Hypothalamus (tissue), 51 donors: ENCODE data around the gene FOXN3.

Experiments used
- DNase-seq, 51 donors: peaks; one replicate each; lab custom pipeline; 2025; lab: John Stamatoyannopoulos, UW

The FOXN3 gene

DNA sequence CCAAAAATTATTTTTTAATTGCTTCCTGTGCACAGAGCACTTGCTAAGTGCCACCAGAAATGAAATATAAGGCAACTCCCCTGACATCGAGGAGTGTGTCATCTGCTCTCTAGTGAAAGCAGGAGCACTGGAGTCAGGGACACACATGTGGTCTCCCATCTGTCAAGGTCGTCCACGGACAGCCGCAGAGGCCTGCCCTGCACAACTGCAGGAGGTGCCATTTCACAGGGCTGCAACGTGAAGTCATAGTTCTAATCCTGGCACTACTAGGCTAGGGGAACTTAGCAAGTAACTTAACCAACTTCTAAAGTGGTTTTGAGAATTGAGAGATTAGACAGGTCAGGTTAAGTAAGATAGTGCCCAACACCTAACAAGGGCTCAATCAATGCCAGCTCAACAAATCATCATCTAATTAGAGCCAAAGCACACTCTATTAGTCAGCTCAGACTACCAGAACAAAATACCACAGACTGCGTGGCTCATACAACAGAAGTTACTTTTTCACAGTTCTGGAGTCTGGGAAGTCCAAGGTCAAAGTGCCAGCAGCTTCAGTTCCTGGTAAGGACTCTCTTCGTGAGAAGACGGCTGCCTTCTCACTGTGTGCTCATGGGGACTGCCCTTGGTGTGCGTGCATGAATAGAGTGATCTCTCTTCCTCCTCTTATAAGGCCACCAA, 30.7 kb downstream of the FOXN3 start:
- DNase-seq = no peak

- DNase-seq = no peak
Observed at GRCh38 chr14:89384636-89385035, 32.4 kb downstream of the FOXN3 start.

GRCh38 chr14:89384023-89384422, 33.0 kb downstream of the FOXN3 start:
- DNase-seq = no peak

GRCh38 chr14:89382901-89383845, 33.9 kb downstream of the FOXN3 start:
- no peak for DNase-seq

- no peak for DNase-seq
Observed at GRCh38 chr14:89382487-89382886, 34.5 kb downstream of the FOXN3 start.

DNA sequence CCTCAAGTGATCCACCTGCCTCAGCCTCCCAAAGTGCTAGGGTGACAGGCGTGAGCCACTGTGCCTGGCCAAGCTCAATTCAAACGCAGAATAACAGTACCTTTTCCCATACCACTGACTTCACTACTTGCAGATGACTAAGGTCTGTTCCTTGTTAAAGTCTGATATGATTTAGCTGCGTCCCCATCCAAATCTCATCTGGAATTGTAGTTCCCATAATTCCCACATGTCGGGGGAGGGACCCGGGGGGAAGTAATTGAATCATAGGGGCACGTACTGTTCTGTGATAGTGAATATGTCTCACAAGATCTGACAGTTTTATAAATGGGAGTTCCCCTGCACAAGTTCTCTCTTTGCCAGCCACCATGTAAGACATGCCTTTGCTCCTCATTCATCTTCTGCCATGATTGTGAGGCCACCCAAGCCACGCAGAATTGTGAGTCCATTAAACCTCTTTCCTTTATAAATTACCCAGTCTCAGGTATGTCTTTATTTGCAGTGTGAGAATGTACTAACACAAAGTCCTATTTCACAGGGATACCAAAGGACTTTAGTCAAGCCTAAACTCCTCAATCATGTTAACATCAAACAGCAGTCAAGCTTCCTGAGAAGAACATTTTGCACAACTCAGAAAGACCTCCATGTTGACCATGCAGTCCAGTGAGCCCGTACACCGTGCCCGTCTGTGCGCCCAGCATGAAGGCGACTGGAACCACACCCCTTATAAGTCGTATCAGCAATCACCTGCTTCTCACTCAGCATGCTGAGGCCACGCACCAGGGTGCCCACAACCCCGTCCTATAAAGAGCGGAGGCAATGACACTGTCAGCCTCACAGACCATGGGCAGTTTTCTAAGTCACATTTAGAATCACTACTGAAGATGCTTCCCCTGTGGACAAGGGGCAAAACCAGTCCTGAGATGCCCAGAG, 36.9 kb downstream of the FOXN3 start:
- DNase-seq = no peak

DNA sequence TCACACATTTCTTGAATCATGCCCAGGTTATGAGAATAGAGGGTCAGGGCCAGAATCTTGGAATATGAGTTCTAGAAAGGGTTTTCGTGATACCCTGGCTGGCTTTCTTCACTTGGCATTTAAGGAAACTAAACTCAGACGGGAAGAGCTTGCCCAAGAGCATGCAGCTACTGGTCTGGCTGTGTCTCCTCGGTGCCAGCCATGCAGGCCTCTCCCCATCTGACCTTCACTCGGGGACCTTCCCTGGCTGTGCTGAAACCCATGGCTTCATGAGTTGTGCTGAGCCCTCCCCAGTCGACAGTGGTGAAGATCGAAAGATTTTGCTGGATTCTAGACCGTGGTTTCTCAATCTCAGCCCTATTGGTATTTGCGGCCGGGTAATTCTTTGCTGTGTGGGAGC, 38.0 kb downstream of the FOXN3 start:
- no peak for DNase-seq

- peak in 1 of 51 donors; percentile 30 for DNase-seq
Observed at GRCh38 chr14:89378119-89378518, 38.9 kb downstream of the FOXN3 start.

DNA sequence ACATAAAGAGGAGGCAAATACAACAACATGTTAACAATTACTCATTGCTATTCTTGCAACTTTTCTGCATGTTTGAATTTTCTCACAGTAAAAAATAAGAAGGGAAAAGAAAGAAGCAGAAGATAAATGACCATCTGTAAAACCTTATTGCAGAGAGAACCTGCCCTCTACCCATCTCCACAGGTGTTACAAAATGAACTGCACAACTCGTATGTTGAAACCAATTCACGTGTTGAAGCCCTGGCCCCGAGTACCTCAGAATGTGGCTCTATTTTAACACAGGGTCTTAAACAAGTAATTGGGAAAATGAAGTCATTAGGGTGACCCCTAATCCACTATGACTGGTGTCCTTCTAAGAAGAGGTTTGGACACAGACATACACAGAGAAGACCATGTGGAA, 39.5 kb downstream of the FOXN3 start:
- no peak for DNase-seq

DNA sequence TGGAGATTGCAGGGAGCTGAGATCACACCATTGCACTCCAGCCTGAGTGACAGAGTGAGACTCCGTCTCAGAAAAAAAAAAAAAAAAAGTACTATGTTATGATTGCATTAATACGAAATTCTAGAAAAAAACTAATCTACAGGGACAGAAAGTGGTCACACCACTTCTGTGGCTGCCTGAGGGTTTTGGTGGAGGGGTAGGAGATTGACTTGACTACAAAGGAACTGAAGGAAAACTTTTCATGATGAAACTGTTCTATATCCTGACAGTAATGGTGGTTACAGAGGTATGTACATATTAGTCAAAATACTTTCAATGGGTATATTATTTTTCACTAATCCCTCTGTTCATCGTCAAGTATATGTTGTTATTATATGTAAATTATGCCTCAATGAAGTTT, 42.1 kb downstream of the FOXN3 start:
- DNase-seq = no peak

DNA sequence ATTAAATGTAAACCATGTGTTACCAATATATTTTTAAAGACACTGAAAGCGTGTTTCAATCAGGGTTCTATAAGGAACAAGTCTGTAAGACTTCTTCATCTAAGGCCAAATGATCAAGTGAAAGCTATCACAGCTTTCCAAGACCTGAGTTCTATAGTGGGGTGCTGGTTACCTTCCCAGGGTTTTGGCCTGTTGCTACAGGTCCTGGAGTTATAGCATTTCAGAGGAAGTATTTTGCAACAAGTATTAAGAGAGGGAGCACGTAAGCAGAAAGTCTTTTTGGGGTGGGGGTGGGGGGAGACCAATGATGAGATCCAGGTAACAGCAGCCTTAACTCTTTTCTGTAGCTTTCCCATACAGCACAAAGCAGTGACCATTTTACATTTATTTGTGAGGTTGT, 43.8 kb downstream of the FOXN3 start:
- no peak for DNase-seq

- no peak for DNase-seq
Observed at GRCh38 chr14:89372512-89372883, 44.5 kb downstream of the FOXN3 start.

GRCh38 chr14:89371585-89372511, 45.2 kb downstream of the FOXN3 start:
- DNase-seq = no peak

GRCh38 chr14:89370781-89371180, 46.3 kb downstream of the FOXN3 start:
- no peak for DNase-seq

- no peak for DNase-seq
Observed at GRCh38 chr14:89370381-89370780, 46.7 kb downstream of the FOXN3 start.

- no peak for DNase-seq
Observed at GRCh38 chr14:89369656-89370055, 47.4 kb downstream of the FOXN3 start.

DNA sequence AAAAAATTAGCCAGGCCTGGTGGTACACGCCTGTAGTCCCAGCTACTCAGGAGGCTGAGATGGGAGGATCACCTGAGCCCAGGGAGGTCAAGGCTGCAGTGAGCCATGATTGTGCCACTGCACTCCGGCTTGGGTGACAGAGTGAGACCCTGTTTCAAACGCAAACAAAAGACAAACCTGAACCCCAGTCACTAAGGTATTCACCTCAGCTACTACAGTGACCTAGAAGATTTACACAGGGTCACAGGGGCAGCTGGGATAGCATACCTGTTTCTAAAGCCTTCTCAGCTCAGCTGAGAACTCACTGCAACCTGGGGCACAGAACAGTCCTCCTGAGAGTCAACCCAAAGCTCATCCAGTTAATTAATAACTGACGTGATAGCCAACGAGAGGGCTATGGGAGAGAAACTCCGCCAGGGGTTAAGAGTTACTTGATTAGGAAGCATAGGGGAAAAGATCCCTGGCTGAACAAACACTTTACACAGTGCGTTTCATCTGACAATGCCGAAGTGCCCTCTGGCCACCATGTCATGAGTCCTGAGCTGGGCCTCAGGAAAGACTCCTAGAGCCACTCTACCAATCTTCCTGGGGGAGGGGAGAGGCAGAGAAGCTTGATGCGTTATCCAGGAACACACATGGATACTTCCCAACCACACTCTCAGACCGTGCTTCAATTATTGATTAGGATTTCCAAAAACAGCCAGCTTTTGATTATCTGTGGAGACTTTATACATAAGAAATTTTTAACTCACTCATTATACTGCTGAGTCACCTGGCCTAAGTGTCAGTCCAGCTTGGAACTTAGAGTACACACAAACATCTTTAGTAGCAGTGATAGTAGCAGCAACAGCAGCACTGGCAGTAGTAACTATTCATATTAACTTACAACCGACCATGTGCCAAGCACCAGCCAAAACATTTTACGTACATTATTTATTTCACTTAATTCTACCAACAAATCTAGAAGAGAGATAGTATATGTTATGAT, 48.2 kb downstream of the FOXN3 start:
- no peak for DNase-seq

GRCh38 chr14:89367779-89368120, 49.3 kb downstream of the FOXN3 start:
- no peak for DNase-seq
